KOPT-K1 (cell line): ENCODE data around the gene MED20.

Experiments
- H3K27ac ChIP-seq: fragments of 200-600 bp; sonication (generic); 2 replicates; pipeline ENCODE4 v1.5.1; 2016; ENCODE audit warnings: antibody characterized with exemption, mild to moderate bottlenecking, low read depth, low read length; ENCODE audit not compliant: poor library complexity, severe bottlenecking
- H3K36me3 ChIP-seq: fragments of 200-600 bp; sonication (generic); 2 replicates; pipeline ENCODE4 v1.5.1; 2017; ENCODE audit warnings: antibody characterized with exemption, mild to moderate bottlenecking, low read length, moderate library complexity; ENCODE audit not compliant: insufficient read depth
- H3K9me3 ChIP-seq: fragments of 200-600 bp; sonication (generic); 2 replicates; pipeline ENCODE4 v1.5.1; 2017; ENCODE audit warnings: antibody characterized with exemption, low read length, mild to moderate bottlenecking; ENCODE audit not compliant: insufficient read depth, poor library complexity, severe bottlenecking

MED20 gene, protein sequence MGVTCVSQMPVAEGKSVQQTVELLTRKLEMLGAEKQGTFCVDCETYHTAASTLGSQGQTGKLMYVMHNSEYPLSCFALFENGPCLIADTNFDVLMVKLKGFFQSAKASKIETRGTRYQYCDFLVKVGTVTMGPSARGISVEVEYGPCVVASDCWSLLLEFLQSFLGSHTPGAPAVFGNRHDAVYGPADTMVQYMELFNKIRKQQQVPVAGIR

DNA sequence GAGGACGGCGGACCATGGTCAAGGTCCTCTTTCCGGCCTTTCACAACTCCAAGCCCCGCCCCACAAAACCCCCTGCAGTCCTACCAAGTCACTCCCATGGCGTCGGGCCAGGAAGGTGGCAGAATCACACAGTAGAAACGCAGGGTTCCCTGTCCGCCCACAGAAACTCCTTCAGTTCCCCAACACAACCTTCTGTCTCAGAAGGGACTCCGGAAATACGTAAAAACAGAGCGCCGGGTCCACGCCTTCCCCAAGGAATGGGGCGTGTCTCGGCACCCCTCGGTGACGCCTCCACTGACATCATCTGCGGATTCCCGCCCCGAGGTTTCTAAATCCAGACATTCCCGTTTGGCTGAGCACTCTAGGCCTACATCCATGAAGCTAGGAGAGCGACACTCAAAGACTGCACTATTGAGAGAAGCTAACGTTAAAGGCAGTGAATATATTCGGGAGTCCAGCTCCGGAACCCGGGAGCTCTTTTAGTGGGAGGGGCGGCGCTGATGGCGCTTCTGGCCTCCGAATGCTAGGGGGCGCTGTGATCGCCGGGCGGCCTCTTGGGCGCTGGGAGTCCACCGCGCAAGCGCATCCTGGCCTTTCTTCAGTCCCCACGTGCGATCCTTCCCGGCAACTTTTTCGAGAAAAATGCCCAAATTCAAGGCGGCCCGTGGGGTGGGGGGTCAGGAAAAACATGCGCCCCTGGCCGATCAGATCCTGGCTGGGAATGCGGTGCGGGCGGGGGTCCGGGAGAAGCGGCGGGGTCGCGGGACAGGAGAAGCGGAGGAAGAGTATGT, at the start of gene MED20, which contains the start of gene BYSL:
TSS of gene MED20 (minus strand) at position 219 of the 791 bp plus-strand sequence. CDS start at position 98, 121 bp downstream.
TSS of gene BYSL (plus strand) at position 579 of the 791 bp plus-strand sequence. CDS start at position 643, 64 bp downstream.
- H3K9me3 ChIP-seq, result no peaks in the 10 kb centered on the region
- H3K27ac ChIP-seq, result peak within 1 kb of the TSS; percentile 96
- peaks cover 49% of the 10 kb centered on the region for H3K36me3 ChIP-seq

DNA sequence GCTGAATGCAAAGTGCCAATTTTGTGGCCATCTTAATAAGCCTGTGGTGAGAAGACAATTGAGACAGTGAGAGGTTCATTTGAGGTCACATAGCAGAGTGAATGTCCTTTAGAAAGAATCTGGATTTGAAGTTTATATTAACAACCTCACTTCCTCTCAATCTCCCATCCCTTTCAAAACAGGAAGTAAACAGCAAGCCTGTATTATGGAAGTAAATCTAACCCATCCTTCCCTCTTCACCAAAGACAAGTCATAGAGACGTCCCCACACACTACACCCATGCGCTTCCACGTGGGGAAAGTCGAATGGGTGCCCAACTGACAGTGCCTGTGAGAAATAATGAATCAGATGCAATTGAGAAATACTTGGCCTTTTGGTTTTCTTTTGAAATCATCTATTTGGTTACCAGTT, 49.5 kb upstream of the MED20 start:
- no peaks in the 10 kb centered on the region for H3K36me3 ChIP-seq
- H3K9me3 ChIP-seq, result no peaks in the 10 kb centered on the region
- H3K27ac ChIP-seq, result peak overlapping the region; percentile 45

DNA sequence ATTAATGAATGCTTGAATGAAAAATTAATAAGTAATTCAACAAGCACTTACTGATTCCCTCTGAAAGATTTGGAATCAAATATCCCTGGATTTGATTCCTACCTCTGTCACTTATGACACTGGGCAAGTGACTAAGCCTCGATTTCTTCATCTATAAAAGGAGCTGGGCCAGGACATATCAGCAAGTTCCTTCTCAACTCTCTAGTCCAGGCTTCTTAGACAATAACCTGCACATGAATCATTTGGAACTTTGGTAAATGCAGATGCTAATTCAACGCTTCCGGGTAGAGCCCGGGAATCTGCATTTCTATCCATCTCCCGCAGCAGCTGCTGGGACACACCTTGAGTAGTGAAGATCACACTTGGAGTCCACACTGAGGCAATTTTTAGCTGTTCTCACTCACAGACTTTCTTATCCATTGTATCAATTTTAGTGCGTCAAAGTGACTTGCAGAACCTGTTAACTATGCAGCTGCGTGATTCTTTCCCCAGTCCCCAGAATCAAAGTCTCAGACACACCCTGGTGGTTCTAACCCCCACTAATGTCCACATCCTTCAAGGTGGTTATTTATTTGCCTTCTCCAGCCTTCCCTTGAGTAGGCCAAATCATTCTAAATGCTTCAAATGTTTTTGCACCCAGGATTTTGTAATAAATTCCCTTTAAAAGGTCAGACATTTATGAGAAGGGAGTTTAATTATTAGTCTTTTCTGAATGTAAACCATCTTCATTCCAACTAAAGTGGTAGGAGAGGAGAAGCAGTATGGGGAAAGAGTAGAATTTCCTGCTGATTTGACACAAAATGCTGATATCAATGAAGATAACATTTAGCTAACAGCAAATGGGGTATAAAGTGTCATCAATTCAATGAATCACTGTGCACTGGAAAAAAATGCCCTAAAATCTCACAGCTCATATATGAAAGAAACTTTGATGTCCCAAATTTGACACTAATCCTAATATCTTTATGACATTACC, 46.7 kb upstream of the MED20 start:
- H3K27ac ChIP-seq, result peak overlapping the region; percentile 44
- no peaks in the 10 kb centered on the region for H3K36me3 ChIP-seq
- H3K9me3 ChIP-seq, result no peaks in the 10 kb centered on the region

DNA sequence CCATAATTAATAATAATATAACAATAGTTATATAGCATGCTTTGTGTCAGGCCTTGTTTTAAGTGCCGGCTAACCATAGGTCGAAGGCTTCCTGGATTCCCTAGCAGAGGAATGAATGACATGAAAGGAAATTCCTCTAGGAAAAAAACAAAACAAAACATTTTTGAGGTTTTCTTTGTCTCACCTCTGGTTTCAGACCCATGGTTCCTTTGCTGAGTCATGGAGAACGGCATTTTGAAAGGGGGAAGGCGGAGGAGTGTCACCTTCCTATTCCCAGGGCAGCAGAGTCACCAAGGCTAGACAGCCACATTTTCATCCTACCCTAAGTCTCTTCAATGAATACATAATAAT, 46.0 kb upstream of the MED20 start:
- H3K27ac ChIP-seq, result no peak overlapping the region
- no peaks in the 10 kb centered on the region for H3K9me3 ChIP-seq
- H3K36me3 ChIP-seq, result no peaks in the 10 kb centered on the region

DNA sequence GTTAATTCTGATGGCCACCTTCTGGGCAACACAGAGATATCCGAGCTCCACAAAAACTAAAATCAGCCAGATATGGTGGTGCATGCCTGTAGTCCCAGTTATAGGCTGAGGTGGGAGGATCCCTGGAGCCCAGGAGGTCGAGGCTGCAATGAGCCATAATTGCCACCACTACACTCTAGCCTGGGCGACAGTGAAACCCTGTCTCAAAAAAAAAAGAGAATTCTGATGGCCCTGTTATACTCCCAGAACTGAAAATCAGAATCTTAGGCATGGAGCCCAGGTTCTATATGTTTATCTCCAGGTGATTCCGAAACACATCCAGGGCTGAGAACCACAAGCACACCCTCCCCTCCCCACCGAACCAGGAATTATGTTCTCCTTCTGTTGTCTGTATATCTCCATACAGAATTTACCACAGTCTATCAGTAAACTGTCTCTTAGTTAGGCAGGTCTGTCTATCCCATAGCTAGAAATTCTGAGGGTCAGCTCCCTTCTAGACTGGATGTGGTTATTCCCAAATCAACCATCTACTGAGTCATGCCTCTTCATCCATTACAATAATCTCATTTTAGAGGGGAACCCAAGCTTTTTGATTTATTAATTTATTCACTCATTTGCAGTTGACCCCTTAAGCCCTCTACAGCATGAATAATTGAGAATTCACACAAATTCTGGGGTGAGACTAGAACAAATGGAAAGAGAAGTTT, 45.4 kb upstream of the MED20 start:
- Histone ChIP-seq H3K27ac (no peak overlapping the region), H3K36me3 (no peaks in the 10 kb centered on the region), H3K9me3 (no peaks in the 10 kb centered on the region)

DNA sequence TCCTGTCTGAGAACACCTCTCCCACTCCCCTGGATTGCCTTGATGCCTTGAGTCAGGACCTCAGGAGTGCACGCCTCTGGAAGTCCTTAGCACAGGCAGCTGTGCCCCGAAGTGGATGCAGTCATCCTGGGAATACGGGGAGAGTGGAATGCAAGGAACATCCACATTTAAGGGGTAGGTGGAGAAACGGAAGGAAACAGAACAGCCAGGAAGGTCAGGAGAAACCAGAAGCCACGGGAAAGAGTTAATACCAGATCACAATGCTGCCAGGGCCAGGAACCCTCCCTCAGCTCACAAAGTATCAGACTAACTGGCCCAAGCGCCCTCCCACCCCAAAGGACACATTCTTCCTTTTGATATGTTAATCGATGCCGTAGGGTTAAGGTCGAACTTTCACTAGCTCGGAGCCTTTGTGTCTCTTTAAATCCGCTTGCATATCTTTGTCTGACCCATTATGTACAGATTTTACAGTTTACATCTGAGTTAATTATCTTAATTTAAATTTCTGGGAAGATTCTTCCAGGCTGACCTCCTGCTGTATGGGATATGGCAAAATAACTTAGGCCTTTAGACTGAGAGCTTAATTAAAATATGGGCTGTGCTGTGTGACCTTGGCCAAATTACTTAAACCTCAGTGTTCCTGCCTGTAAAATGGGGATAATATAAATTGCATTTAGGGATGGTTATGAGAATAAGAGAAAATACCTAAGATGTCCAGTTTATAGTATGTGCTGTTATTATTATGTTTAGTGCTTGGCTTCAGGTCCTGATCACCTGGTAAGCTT, 44.7 kb upstream of the MED20 start:
- no peak overlapping the region for H3K27ac ChIP-seq
- no peaks in the 10 kb centered on the region for H3K36me3 ChIP-seq
- H3K9me3 ChIP-seq, result no peaks in the 10 kb centered on the region

DNA sequence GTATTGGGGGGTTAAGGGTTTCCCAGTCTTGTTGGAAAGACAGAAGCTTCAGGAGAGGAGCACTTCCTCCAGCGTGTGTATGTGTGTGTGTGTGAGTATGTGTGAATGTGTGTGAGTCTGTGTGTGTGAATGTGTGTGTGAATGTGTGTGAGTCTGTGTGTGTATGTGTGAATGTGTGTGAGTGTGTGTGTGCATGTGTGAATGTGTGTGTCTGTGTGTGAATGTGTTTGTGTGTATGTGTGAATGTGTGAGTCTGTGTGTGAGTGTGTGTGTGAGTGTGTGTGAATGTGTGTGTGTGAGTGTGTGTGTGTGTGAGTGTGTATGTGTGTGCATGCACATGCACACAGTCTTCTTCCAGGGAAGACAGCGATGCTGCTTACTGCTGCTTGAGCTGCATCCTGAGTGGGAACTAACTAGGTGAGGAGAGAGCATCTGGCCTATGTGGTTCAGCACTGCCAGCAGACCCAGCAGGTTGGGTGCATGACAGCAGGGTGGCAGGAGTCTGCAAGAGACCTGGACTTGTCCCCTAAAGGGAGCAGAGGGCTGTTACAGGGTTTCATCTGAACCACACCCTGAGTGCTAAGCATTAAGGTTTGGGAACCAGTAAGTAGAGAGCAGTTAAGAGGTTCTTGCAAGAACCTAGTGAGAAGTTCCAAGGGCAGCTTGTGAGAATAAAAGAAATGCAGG, 43.4 kb upstream of the MED20 start:
- Histone ChIP-seq H3K36me3 (no peaks in the 10 kb centered on the region), H3K9me3 (no peaks in the 10 kb centered on the region), H3K27ac (peak overlapping the region; percentile 33)

DNA sequence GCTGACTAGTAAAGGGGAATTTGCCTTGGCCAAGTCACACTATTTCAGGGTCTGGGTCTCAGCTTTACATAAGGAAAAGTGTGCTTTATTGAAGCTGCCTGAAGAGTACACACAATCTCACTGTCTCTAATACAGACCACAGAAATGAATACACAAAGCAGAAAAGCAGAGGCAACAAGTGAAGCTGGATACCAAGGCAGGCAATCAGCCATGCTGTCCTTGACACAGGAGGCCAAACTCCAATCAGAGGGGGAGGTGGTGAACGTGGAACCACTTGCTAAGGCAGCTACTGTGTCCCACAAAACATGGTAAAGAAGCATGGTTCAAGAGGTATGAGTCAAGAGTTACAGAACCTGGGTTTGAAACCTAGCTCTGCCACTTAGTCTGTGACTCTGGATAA, 42.4 kb upstream of the MED20 start:
- Histone ChIP-seq H3K36me3 (no peaks in the 10 kb centered on the region), H3K27ac (peak overlapping the region; percentile 0), H3K9me3 (no peaks in the 10 kb centered on the region)

DNA sequence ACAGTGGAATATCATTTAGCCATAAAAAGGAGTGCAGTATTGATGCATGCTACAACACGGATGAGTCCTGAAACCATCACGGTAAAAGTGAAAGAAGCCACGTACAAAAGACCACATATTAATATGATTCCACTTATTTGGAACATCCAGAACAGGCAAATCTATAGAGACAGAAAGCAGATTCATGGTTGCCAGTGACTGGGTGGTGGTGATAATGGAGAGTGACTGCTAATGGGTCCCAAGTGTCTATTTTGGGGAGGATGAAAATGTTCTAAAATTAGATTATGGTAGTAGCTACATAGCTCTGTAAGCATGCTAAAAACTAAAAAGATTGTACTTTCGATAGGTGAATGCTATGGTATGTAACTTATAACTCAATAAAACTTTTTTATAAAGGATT, 39.1 kb upstream of the MED20 start:
- no peaks in the 10 kb centered on the region for H3K36me3 ChIP-seq

DNA sequence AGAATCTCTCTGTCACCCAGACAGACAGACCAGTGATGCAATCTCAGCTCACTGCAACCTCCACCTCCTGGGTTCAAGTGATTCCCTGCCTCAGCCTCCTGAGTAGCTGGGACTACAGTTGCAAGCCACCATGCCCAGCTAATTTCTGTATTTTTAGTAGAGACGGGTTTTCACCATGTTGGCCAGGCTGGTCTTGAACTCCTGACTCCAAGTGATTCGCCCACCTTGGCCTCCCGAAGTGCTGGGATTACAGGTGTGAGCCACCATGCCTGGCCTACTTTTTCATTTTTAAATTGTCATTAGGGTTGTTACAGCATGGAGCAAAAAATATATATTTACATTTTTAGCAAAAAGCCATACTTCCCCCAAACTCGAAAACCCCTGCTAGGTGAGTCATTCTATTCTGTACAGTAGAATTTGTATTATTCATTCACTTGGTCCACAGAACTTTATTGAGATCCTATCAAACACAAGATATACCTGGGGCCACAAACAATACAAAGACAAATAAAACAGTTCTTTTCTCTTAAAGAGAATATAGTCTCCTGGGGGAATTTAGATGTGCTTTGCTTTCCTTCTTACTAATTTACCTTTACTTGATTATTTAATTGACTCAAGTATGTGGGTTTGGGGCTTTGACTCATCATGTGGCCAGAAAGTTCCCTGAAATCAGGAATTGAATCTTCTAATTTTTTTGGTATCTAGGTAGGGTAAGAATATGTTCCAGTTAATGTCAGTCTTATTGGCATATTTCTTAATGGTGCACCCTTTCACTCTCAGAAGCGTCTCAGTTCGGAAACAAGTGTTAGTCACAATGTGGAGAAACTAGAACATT, 37.3 kb upstream of the MED20 start:
- H3K27ac ChIP-seq, result no peak overlapping the region
- no peaks in the 10 kb centered on the region for H3K9me3 ChIP-seq
- no peaks in the 10 kb centered on the region for H3K36me3 ChIP-seq

More for the DNA sequence above, 39.1 kb upstream of the MED20 start:
- no peaks in the 10 kb centered on the region for H3K9me3 ChIP-seq
- no peak overlapping the region for H3K27ac ChIP-seq

DNA sequence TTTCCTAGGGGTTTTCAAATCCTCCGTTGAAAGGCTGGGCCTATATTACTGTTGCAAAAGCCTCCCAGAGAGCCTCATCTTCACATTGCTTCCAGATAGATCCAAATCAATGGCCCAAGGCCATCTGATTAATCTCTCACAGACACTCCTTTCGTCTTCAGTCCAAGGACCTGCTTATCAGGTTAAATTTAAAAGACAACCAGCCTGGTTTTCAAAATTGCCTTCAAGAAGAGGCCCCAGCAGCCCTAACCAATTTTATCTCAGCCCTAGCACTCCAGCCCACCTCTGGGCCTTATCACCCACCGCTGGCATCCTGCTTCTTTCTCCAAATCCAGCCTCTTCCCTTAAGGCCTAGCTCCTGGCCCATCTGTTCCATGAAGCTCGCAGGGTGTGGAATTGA, 36.2 kb upstream of the MED20 start:
- H3K27ac ChIP-seq, result no peak overlapping the region
- no peaks in the 10 kb centered on the region for H3K9me3 ChIP-seq
- H3K36me3 ChIP-seq, result no peaks in the 10 kb centered on the region

DNA sequence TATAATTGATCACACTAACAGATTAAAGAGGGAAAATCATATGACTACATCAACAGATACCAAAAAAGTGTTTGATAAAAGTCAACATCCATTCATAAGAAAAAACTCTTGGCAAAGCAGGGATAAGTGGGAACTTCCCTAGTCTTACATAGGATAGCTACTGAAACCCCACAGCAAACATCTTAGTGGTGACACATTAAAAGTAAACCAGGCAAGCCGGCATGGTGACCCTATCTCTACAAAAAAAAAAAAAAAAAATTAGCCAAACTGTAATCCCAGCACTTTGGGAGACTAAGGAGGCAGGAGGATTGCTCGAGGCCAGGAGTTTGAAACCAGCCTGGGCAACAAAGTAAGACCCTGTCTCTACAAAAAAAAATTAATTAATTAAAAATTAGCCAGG, 34.5 kb upstream of the MED20 start:
- Histone ChIP-seq H3K36me3 (no peaks in the 10 kb centered on the region), H3K9me3 (no peaks in the 10 kb centered on the region), H3K27ac (no peak overlapping the region)

DNA sequence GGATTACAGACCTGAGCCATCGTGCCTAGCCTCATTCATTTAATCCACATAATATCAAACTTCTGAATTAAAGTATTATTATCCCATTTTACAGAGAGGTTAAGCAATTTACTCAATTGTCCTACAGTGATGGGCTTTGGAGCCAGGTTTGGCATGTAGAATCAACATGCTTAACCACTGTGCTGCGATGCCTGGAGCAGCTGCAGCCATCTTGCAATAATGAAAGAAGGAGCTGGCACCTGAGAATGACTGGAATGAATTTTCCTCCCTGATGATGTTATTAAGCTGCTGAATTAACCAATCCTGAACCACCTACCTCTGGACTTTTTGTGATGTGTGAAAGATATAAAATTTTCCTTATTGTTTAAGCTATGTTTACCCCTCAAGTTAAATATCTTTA, 33.7 kb upstream of the MED20 start:
- Histone ChIP-seq H3K9me3 (no peaks in the 10 kb centered on the region), H3K36me3 (no peaks in the 10 kb centered on the region), H3K27ac (no peak overlapping the region)
